Measurements from ENCODE around the gene PTGIR.
A peak's percentile ranks its signal among the peaks of the same experiment; 100 is the strongest.

Gene PTGIR

DNA sequence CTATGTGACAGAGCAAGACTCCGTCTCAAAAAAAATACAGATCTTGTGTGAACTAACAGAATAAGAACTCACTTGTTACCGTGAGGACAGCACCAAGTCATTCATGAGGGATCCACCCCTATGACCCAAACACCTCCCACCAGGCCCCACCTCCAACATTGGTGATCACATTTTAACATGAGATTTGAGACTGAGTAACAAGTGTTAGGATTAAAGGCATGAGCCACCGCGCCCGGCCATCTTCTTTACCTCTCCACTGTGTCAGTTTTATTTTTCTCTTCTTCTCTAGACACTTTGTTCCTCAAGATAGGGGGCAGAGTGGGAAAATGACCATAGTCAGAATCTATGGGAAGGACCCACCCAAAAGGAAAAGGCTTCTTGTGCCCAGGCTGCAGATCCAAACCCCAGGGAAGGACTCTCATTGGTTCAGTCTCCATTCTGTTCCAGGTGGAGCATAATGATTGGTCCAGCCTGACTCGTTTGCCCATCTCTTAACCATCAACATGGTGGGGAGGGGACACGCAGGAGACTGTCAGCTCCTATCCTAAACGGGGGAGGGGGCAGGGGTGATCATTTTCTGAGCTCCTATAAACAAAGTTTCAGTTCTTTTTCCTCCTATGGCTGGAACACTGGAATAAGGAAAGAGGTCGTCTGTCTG lies 25.0 kb downstream of the PTGIR start:
- peak in 1 of 2 experiments; percentile 28 for DNase-seq (ENCODE audit: low read depth in 1 of 2, low spot score in 1 of 2)
- TF ChIP-seq JUND (IDR thresholded peaks at IDR 0.05; ENCODE audit: low read depth), result no peak
- in situ Hi-C loops (cut with HindIII; ENCODE audit: low pct_unique_long_range_greater_than_20kb, low sequenced_read_pairs), result no loop called here

DNA sequence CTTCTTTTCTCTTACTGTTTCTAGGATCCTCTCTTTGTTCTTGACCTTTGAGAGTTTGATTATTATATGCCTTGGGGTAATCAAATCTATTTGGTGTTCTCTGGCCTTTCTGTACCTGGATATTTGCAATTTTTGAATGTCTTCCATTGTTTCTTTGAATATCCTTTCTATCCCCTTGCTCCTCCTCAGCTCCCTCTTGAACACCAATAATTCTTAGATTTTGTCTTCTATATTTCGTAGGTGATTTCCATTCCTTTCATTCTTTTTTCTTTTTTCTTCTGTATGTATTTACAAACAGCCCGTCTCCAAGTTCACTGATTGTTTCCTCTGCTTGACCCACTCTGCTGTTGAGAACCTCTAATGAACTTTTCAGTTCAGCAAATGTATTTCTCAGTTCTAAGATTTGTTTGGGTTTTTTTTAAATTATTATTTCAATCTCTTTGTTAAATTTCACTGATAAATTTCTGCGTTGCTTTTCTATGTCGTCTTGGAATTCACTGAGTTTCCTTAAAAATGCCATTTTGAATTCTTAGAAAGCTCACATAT lies 26.4 kb downstream of the PTGIR start:
- no peak for TF ChIP-seq JUND (IDR thresholded peaks at IDR 0.05; ENCODE audit: low read depth)
- in situ Hi-C loops (cut with HindIII; ENCODE audit: low pct_unique_long_range_greater_than_20kb, low sequenced_read_pairs), result no loop called here
- no peak for DNase-seq (ENCODE audit: low read depth in 1 of 2, low spot score in 1 of 2)

DNA sequence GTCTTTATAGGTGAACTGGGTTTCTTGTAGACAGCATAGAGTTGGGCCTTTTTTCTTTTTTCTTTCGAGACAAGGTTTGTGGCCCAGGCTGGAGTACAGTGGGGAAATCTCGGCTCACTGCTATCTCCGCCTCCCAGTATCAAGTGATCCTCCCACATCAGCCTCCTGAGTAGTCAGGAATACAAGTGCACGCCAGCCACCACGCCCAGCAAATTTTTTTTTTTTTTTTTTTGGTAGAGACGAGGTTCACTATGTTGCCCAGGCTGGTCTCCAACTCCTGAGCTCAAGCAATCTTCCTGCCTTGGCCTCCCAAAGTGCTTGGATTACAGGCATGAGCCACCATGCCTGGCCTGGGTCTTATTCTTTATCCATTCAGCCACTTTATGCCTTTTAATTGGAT lies 28.9 kb downstream of the PTGIR start:
- in situ Hi-C loops (cut with HindIII; ENCODE audit: low pct_unique_long_range_greater_than_20kb, low sequenced_read_pairs), result no loop called here
- no peak for DNase-seq (ENCODE audit: low read depth in 1 of 2, low spot score in 1 of 2)
- no peak for TF ChIP-seq JUND (IDR thresholded peaks at IDR 0.05; ENCODE audit: low read depth)

DNA sequence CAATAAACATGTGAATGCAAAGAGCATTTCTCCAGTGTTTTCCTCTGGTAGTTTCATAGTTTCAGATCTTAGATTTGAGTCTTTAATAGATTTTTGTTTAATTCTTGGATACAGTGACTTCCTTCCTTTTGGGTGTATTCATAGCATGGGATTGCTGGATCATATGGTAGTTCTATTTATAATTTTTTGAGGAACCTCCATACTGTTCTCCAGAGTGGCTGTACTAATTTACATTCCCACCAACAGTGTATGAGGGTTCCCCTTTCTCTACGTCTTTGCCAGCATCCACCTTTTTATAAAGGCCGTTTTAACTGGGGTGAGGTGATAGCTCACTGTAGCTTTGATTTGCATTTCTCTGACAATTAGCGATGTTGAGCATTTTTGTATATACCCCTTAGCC lies 33.0 kb downstream of the PTGIR start:
- TF ChIP-seq JUND (IDR thresholded peaks at IDR 0.05; ENCODE audit: low read depth), result no peak
- no peak for DNase-seq (ENCODE audit: low read depth in 1 of 2, low spot score in 1 of 2)
- in situ Hi-C loops (cut with HindIII; ENCODE audit: low pct_unique_long_range_greater_than_20kb, low sequenced_read_pairs), result no loop called here

DNA sequence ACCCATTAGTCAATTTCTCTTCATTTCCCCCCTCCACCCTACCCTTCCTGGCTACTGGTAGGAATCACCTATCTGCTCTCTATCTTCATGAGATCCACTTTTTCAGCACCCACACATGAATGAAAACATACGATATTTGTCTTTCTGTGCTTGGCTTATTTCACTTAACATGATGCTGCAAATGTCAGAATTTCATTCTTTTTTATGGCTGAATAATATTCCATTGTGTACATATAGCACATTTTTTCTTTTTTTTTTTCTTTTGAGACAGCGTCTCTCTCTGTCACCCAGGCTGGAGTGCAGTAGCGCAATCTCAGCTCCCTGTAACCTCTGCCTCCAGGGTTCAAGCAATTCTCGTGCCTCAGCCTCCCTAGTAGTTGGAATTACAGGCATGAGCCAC lies 33.6 kb downstream of the PTGIR start:
- no peak for DNase-seq (ENCODE audit: low read depth in 1 of 2, low spot score in 1 of 2)
- in situ Hi-C loops (cut with HindIII; ENCODE audit: low pct_unique_long_range_greater_than_20kb, low sequenced_read_pairs), result no loop called here
- no peak for TF ChIP-seq JUND (IDR thresholded peaks at IDR 0.05; ENCODE audit: low read depth)

DNA sequence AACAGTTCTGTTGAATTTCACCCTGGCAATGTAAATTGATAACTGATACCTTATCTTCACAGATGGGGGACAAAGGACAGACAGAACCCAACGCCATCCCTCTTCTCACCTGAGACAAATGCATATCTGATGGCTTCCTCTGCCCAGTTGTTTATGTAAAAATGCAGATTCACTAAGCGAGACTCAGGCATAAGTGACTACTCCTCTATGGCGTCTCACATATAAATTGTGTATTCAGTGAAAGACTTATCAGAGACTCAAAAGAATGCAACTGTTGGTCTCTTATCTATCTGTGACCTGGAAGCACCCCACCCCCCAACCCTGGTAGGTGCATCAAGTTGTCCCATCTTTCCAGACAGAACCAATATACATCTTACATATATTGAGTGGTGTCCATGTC lies 37.0 kb downstream of the PTGIR start:
- no peak for DNase-seq (ENCODE audit: low read depth in 1 of 2, low spot score in 1 of 2)
- no peak for TF ChIP-seq JUND (IDR thresholded peaks at IDR 0.05; ENCODE audit: low read depth)
- in situ Hi-C loops (cut with HindIII; ENCODE audit: low pct_unique_long_range_greater_than_20kb, low sequenced_read_pairs), result no loop called here

DNA sequence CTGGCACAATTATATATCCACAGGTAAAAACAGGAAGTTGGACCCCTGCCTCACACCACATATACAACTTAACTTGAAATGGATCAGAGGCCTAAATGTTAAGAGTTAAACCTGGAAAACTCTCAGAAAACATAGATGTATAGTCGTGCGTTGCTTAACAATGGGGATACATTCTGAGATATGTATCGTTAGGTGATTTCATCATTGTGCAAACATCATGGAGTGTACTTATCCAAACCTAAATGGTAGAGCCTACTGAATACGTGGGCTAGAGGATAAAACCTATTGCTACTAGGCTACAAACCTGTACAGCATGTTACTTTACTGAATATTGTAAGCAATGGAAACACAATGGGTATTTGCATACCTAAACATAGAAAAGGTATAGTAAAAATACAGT lies 38.6 kb downstream of the PTGIR start:
- in situ Hi-C loops (cut with HindIII; ENCODE audit: low pct_unique_long_range_greater_than_20kb, low sequenced_read_pairs), result no loop called here
- TF ChIP-seq JUND (IDR thresholded peaks at IDR 0.05; ENCODE audit: low read depth), result no peak
- DNase-seq (ENCODE audit: low read depth in 1 of 2, low spot score in 1 of 2), result peak in 1 of 2 experiments; percentile 54

DNA sequence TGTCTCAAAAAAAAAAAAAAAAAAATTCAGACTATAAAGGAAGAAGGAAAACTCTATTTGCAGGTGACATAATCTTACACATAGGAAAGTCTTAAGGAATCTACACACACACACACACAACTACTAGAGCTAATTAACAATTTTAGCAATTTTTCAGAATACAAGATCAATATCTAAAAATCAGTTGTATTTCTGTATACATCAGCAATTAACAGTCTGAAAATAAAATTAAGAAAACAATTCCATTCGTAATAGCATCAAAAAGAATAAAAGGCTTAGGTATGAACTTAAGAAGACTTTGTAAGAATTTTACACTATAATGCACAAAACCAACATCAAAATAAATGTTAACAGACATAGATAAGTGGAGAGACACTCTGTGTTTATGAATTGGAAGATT lies 39.4 kb downstream of the PTGIR start:
- no peak for TF ChIP-seq JUND (IDR thresholded peaks at IDR 0.05; ENCODE audit: low read depth)
- DNase-seq (ENCODE audit: low read depth in 1 of 2, low spot score in 1 of 2), result no peak
- in situ Hi-C loops (cut with HindIII; ENCODE audit: low pct_unique_long_range_greater_than_20kb, low sequenced_read_pairs), result no loop called here

DNA sequence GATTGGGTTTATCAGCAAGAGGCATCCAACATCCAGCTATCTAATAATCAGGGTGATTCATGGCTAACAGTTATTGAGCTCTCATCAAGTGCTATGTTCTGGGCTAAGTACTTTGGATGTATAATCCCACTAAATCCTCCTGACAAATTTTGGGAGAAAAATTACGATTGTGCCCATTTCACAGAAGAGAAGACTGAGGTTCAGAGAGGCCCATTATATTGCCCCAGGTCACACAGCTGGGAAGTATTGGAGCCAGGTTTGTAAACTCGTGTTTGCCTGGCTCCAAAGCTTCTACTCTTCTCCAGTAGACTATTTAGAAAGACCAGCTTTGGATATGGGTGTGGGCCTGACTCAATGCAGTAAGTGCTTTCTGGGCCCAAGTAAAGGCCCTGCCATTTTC lies 44.6 kb downstream of the PTGIR start:
- TF ChIP-seq JUND (IDR thresholded peaks at IDR 0.05; ENCODE audit: low read depth), result no peak
- in situ Hi-C loops (cut with HindIII; ENCODE audit: low pct_unique_long_range_greater_than_20kb, low sequenced_read_pairs), result no loop called here
- no peak for DNase-seq (ENCODE audit: low read depth in 1 of 2, low spot score in 1 of 2)

DNA sequence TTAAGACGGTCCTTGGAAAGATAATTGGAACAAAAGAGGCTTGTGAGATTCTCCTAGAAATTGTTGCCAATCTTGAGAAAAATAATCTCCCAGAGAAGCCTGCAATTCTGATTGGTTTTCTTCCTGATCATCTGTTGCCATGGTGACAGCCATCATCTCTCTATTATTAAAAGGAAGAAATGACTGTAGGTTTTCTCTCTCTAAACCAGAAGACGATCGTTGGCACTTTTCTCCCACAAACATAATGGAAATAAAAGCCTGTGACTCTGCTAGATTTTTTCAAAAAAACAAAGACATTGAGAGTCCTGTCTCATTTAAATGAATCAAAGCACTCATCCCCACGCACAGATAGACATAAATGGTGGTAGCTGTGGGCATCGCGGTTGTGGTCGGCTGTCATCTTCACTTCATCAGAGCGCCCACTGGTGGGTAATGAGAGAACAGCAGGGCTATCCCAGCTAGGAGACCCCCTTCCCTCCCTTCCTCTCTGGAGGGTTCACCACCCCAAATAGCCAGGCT lies 45.5 kb downstream of the PTGIR start:
- TF ChIP-seq JUND (IDR thresholded peaks at IDR 0.05; ENCODE audit: low read depth), result no peak
- DNase-seq (ENCODE audit: low read depth in 1 of 2, low spot score in 1 of 2), result peak in 1 of 2 experiments; percentile 7
- in situ Hi-C loops (cut with HindIII; ENCODE audit: low pct_unique_long_range_greater_than_20kb, low sequenced_read_pairs), result no loop called here

DNA sequence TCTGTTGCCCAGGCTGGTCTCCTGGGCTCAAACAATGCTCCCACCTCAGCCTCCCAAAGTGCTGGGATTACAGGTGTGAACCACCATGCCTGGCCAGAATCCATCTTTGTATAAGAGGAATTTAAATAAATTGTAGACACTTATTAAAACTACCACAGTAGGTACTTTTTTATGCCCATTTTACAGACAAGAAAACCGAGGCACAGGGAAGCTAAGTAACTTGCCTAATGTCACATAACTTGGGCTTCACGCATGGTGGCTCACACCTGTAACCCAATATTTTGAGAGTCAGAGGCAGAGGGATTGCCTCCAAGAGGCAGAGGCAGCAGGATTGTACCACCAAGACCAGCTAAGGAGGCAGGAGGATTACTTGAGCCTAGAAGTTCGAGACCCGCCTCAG lies 46.4 kb downstream of the PTGIR start:
- no peak for DNase-seq (ENCODE audit: low read depth in 1 of 2, low spot score in 1 of 2)
- no peak for TF ChIP-seq JUND (IDR thresholded peaks at IDR 0.05; ENCODE audit: low read depth)
- in situ Hi-C loops (cut with HindIII; ENCODE audit: low pct_unique_long_range_greater_than_20kb, low sequenced_read_pairs), result no loop called here

DNA sequence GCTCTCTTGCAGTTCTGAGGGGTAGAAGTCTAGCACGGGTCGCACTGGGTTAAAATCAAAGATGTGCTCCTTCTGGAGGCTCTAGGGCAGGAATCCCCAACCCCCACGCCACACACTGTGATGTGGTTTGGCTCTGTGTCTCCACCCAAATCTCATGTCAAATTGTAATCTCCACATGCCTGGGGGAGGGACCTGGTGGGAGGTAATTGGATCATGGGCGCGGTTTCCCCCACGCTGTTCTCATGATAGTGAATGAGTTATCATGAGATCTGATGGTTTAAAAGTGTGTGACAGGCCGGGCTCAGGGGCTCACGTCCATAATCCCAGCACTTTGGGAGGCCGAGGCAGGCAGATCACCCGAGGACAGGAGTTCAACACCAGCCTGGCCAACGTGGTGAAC lies 50.4 kb downstream of the PTGIR start:
- in situ Hi-C loops (cut with HindIII; ENCODE audit: low pct_unique_long_range_greater_than_20kb, low sequenced_read_pairs), result no loop called here
- no peak for DNase-seq (ENCODE audit: low read depth in 1 of 2, low spot score in 1 of 2)

DNA sequence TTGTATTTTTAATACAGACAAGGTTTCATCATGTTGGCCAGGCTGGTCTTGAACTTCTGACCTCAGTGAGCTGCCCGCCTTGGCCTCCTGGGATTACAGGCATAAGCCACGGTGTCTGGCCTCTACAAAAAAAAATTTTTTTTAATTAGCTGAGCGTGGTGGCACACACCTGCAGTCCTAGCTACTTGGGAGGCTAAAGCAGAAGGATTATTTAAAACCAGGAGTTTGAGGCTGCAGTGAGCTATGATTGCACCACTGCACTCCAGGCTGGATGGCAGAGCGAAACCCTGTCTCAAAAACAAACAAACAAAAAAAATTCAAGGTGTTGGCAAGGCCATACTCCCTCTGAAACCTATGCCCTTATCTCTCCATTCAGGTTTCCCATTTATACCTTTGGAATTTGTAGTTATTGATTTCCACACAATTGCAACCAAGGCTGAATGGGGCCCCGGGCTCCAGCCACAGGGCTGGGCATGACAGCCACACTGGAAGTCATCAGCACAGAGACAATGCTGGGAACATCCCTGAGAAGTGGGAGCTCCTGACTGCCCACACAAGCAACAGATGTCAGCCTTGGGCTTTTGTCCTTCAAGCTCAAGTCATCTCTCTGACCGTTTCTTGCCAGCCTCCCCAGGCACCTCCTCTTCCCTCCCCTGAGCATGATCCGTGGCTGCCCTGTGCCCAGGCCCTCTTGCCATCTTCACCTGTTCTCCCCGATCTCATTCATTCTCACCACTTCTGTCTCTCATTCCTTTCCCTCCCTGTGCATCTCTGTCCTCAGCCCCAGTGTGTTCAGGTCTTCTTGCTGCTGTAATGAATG lies 51.0 kb downstream of the PTGIR start:
- no peak for DNase-seq (ENCODE audit: low read depth in 1 of 2, low spot score in 1 of 2)
- no peak for TF ChIP-seq JUND (IDR thresholded peaks at IDR 0.05; ENCODE audit: low read depth)
- in situ Hi-C loops (cut with HindIII; ENCODE audit: low pct_unique_long_range_greater_than_20kb, low sequenced_read_pairs), result no loop called here

More for the DNA sequence above, 50.4 kb downstream of the PTGIR start:
- no peak for TF ChIP-seq JUND (IDR thresholded peaks at IDR 0.05; ENCODE audit: low read depth)
